Measurements from ENCODE around the gene BTBD1. TPM values are rescaled to one million over a fixed set of nuclear protein-coding genes. Genes with fewer than 3 reads are reported as not detected.
"Not testable (repeated sequence)": the region's sequence is repeated elsewhere in the genome, so short reads cannot be mapped to it uniquely, and the experiment has no call there.

The BTBD1 gene
- total RNA-seq, 1 experiment from 2014 or later: 154 TPM

DNA sequence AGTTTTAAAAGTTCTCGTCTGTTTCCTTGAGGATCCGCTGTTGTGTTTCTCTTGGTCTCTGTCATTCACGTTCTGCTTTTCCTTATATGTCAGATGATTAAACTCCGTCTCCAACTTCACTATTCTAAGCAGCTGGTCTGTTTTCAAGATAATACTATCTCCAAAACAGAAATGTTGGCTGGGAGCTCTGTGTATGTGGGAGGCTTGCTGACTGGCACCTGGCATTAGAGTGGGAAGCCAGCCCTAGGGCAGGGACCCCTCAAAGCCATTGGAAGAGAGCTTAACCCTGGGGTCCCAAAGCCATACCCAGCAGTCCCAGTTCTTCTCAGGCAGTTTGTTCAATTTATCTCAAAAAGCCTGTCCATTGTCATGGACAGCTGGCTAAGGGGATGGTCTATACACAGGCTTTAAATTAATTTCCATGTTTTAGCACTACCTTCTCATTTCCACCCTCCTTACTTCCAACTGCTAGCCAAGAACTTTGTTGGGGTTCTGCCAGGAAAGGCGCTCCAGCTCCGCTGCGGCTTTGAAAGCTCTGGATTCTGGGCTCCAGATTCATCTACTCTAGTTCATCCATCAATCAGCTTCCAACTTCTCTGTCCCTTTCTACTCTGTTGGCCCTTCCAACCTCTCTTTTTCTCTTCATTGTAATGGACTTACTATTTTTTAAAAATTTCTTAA is 9.2 kb downstream of the BTBD1 start:
- no peak for DNase-seq (ENCODE audit: low read depth)

GRCh38 chr15:83057002-83057401 is 10.1 kb downstream of the BTBD1 start:
- DNase-seq (ENCODE audit: low read depth): no peak

GRCh38 chr15:83053151-83053550 is 13.9 kb downstream of the BTBD1 start:
- DNase-seq (ENCODE audit: low read depth): peak; percentile 92

- peak; percentile 71 for DNase-seq (ENCODE audit: low read depth)
These were observed 20.4 kb downstream of the BTBD1 start for GRCh38 chr15:83046558-83047127.

- no peak for DNase-seq (ENCODE audit: low read depth)
These were observed 22.9 kb downstream of the BTBD1 start for GRCh38 chr15:83044156-83044555.

DNA sequence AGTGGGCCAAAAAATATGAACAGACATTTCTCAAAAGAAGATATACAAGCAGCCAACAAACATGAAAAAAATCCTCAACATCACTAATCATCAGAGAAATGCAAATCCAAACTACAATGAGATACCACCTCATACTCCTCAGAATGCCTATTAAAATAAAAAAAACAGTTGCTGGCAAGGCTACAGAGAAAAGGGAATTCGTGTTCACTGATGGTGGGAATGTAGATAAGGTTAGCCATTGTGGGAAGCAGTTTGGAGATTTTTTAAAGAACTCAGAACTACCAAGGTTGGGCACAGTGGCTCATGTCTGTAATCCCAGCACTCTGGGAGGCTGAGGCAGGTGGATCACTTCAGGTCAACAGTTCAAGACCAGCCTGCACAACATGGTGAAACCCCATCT is 27.8 kb downstream of the BTBD1 start:
- DNase-seq (ENCODE audit: low read depth): no peak

DNA sequence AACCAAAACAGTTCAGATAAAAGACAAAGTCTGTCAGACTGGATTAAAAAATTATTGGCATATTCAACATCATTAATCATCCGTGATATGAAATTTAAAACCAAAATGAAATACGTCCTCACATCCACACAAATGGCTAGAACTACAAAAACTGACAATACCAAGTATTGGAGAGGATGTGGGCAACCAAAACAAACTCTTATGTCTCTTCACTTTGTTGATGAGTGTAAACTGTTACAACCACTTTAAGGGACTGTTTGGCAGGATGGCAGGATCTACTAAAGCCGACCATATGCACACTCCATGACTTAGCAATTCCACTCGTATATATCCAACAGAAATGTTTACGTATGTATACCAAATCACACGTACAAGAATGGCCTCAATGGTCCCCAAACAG is 30.8 kb downstream of the BTBD1 start:
- no peak for DNase-seq (ENCODE audit: low read depth)

GRCh38 chr15:83031234-83031633 is 35.8 kb downstream of the BTBD1 start:
- not testable (repeated sequence) for DNase-seq (ENCODE audit: low read depth)

GRCh38 chr15:83030021-83030420 is 37.0 kb downstream of the BTBD1 start:
- DNase-seq (ENCODE audit: low read depth): peak; percentile 26

GRCh38 chr15:83018436-83018835 is 48.6 kb downstream of the BTBD1 start:
- DNase-seq (ENCODE audit: low read depth): no peak

GRCh38 chr15:83016906-83017305 is 50.1 kb downstream of the BTBD1 start:
- DNase-seq (ENCODE audit: low read depth): no peak

- DNase-seq (ENCODE audit: low read depth): no peak
These were observed 51.7 kb downstream of the BTBD1 start for GRCh38 chr15:83015361-83015760.

- DNase-seq (ENCODE audit: low read depth): no peak
These were observed 52.8 kb downstream of the BTBD1 start for GRCh38 chr15:83014205-83014653.

GRCh38 chr15:83012636-83013035 is 54.4 kb downstream of the BTBD1 start:
- no peak for DNase-seq (ENCODE audit: low read depth)

DNA sequence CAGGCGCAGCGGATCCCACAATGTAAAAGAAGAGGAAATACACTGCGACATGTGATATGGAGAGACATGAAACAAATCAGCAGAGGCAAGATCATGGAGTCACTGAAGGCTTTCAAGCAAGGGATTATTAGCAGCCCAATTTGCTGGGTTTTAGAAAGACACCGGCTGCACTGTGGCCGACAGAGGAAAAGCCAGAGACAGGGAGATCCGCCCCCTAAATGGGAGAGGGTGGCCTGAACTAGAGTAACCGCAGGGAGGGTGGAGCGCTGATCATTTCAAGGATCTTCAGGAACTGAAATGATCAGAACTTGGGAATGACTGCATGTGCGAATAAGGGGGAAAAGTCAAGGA is 55.0 kb downstream of the BTBD1 start:
- no peak for DNase-seq (ENCODE audit: low read depth)

DNA sequence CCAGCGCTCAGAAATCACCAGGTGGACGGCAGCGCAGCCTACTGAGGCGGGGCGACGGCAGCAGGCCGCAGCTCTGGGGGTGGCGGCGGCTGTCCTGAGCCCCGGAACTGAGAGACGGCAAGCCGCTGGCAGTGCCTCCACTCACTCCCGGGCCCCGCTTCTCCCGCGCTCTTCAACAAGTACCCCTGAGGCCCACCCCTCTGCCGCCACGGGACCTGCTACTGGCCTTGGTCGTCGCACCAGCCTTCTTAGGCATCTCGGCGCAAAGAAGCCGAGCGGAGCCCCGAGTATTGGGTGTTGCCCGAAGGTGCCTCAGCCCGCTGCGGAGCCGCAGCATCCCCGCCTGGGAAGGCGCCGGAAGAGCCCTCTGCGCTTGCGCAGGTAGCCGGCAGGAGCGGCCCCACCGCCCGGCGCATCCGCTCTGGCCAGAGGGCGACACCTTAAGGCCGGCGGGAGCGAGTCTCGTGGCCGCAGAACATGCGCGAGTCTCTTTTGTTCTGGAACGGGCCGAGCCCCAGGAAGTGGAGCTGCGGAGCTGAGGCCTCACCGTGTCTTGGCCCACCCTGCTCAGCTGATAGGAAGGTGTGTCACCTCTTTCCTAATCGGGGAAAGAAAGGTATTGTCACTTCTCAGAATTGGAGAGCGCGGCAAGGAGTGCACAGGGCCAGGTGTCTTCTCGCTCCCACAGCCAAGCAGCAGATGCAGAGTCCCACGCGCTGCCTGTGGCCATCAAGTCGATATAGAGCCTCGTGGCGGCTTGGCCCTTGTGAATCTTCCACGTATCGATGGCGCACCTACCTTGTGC is 55.6 kb downstream of the BTBD1 start, which contains the start of gene C15orf40:
Gene C15orf40, minus strand, starts transcription at position 369 of the 805 bp plus-strand sequence. Its CDS starts 32 bp downstream, at position 337.
- peak; percentile 89 for DNase-seq (ENCODE audit: low read depth)

- peak; percentile 83 for DNase-seq (ENCODE audit: low read depth)
These were observed 56.3 kb downstream of the BTBD1 start for GRCh38 chr15:83010709-83011270.

GRCh38 chr15:83000672-83001031 is 66.4 kb downstream of the BTBD1 start:
- not testable (repeated sequence) for DNase-seq (ENCODE audit: low read depth)

DNA sequence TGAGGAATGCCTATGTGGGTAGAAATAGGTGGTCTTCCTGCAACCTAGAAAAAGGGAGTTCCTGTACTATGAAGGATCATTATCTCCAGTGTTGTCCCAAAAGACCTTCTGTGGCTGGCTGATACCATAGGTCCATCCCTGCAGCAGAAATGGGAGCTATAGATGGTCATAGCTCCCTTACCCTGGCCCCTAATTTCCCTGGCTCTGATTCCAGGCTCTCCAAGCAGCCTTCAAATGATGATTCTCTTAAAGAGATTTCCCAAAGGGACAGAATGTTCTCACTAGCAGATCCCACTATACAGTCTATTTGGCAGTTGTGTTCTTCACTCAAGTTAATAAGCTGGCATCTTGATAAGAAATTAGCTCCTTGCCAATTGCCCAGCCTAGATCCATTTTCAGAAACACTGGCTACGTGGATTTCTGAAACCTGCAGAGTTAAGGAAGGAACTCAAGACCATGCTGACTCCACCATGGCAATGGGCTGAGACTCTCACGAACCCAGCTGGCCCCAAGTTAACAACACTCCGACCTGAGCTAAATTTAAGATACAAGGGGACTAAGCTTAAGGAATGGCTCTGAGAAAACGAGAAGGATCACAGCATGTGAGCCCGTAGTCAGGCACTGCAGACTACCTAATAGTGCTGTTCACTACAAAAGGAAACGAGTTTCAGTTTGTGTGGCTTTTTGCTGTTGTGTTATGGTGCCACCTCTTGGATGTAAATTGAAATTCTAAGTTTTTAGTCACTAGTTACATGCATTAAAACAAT is 67.0 kb downstream of the BTBD1 start:
- peak; percentile 62 for DNase-seq (ENCODE audit: low read depth)

DNA sequence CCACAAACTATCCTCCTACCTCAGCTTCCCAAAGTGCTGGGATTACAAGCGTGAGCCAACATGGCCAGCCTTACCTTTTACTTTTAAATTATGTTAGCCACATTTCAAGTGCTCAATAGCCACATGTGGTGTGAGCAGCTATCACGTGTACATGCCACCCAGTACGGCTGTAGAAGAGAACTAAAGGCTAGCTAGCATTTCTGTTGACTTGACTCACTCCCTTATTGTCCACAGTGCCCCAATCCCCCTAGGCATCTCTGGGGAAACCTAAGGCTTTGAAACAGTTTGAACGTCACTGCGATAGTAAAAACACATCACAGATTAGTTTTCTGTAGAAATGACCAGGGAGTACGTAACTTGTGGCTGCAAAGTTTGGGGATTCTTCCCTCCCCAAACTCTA is 67.6 kb downstream of the BTBD1 start:
- no peak for DNase-seq (ENCODE audit: low read depth)

DNA sequence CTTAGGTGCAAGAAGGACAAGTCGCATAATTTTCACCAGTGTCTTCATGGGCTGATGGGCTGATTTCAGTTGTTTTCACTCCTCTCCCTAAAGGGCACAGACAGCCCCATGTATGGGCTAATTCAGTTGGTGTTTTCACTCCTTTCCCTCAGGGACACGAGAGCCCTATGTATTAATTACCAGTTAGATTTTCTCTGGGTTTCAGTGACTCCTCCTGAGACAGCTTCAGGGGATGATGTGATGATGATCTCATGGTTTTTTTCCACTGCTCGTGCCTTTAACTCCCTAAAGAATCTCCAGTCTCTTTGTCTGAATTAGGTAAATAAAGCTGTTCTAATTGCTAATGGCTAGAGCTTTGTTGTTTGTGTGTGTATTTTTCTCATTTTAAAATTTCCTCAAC is 71.1 kb downstream of the BTBD1 start:
- DNase-seq (ENCODE audit: low read depth): peak; percentile 8

GRCh38 chr15:82995076-82995475 is 72.0 kb downstream of the BTBD1 start:
- no peak for DNase-seq (ENCODE audit: low read depth)
